ENCODE measurements around the gene SSR4. TPM values are rescaled to one million over a fixed set of nuclear protein-coding genes. Genes with fewer than 3 reads are reported as not detected.

SSR4 gene
- total and polyA plus RNA-seq, 4 donors = 125 to 459 (median 304) TPM

DNA sequence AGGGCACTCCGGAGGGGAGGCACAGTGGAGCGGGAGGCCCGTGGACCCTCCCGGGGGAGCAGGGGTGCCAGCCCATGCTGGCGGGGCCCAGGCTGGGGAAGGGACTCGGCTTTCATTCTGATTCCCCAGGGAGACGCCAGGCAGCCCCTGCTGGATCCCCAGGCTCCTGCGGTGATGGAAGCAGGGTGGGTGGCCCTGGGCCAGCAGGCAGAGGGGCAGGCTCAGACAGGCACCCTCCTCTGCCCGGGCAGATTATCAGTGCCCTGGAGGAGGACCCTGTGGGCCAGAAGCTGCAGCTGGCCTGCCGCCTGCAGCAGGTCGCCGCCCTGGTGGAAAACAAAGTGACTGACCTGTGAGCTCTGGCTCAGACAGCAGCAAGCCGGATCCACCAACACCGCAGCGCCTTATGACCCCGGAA is 15.8 kb upstream of the SSR4 start:
- 55% methylated on average over 16 of the region's 16 CpGs for whole genome bisulfite sequencing
- H3K27ac ChIP-seq (ENCODE audit: low read depth in 1 of 2, low read length in 2 of 2) = no peak overlapping the region
- DNase-seq (ENCODE audit: low spot score) = no peak
- H3K36me3 ChIP-seq (ENCODE audit: control insufficient read depth in 4 of 4, insufficient read depth in 3 of 4, low read depth in 1 of 4, low read length in 3 of 4) = no peaks in the 10 kb centered on the region
- no peak overlapping the region for H3K4me3 ChIP-seq (ENCODE audit: low read depth in 1 of 3, low read length in 3 of 3)
- no peaks in the 10 kb centered on the region for H3K9me3 ChIP-seq (ENCODE audit: control insufficient read depth in 4 of 4, low read length in 3 of 4)
- H3K9ac ChIP-seq (ENCODE audit: low read depth in 1 of 2, low read length in 2 of 2) = no peak overlapping the region
- no peaks in the 10 kb centered on the region for H3K4me1 ChIP-seq (ENCODE audit: control insufficient read depth in 4 of 4, insufficient read depth in 4 of 4, low read length in 3 of 4)
- H3K27me3 ChIP-seq (ENCODE audit: control insufficient read depth in 4 of 4, insufficient read depth in 4 of 4, low read length in 3 of 4) = no peaks in the 10 kb centered on the region
- TF ChIP-seq HNF4G (IDR thresholded peaks at IDR 0.05) (no peak), JUND (IDR thresholded peaks at IDR 0.05) (no peak), NR2F2 (IDR thresholded peaks at IDR 0.05) (no peak), RAD21 (IDR thresholded peaks at IDR 0.05) (no peak), REST (IDR thresholded peaks at IDR 0.05) (no peak), ZBTB33 (IDR thresholded peaks at IDR 0.05) (no peak), FOXA1 (IDR thresholded peaks at IDR 0.05) (no peak), EGR1 (IDR thresholded peaks at IDR 0.05; ENCODE audit: low read depth in 2 of 2) (no peak), GABPA (IDR thresholded peaks at IDR 0.05 in 1 of 2, conservative IDR thresholded peaks at IDR 0.05 in 1 of 2) (no peak), FOXA2 (IDR thresholded peaks at IDR 0.05) (no peak)
- TF ChIP-seq, protein P1, sequence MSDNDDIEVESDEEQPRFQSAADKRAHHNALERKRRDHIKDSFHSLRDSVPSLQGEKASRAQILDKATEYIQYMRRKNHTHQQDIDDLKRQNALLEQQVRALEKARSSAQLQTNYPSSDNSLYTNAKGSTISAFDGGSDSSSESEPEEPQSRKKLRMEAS (IDR thresholded peaks at IDR 0.05) = no peak

- TF ChIP-seq FOXA2 (IDR thresholded peaks at IDR 0.05) (no peak), YY1 (IDR thresholded peaks at IDR 0.05) (no peak), GABPA (IDR thresholded peaks at IDR 0.05 in 1 of 2, conservative IDR thresholded peaks at IDR 0.05 in 1 of 2) (no peak), RXRA (IDR thresholded peaks at IDR 0.05) (no peak), JUND (IDR thresholded peaks at IDR 0.05) (no peak), CTCF (IDR thresholded peaks at IDR 0.05; ENCODE audit: low read depth, low read length, missing input control) (no peak), EGR1 (IDR thresholded peaks at IDR 0.05; ENCODE audit: low read depth in 2 of 2) (no peak)
- no peak for DNase-seq (ENCODE audit: low spot score)
- no peaks in the 10 kb centered on the region for H3K27me3 ChIP-seq (ENCODE audit: control insufficient read depth in 4 of 4, insufficient read depth in 4 of 4, low read length in 3 of 4)
Measured at GRCh38 chrX:153779891-153780677, 14.4 kb upstream of the SSR4 start.

More at GRCh38 chrX:153779891-153780677, 14.4 kb upstream of the SSR4 start:
- peaks cover 0 to 1% (median 0%) of the 10 kb centered on the region in 4 donors for H3K36me3 ChIP-seq (ENCODE audit: control insufficient read depth in 4 of 4, insufficient read depth in 3 of 4, low read depth in 1 of 4, low read length in 3 of 4)
- WGBS = 72% methylated on average over 18 of the region's 18 CpGs
- no peak overlapping the region for H3K9ac ChIP-seq (ENCODE audit: low read depth in 1 of 2, low read length in 2 of 2)
- no peaks in the 10 kb centered on the region for H3K4me1 ChIP-seq (ENCODE audit: control insufficient read depth in 4 of 4, insufficient read depth in 4 of 4, low read length in 3 of 4)
- no peaks in the 10 kb centered on the region for H3K9me3 ChIP-seq (ENCODE audit: control insufficient read depth in 4 of 4, low read length in 3 of 4)
- H3K4me3 ChIP-seq (ENCODE audit: low read depth in 1 of 3, low read length in 3 of 3) = no peak overlapping the region
- H3K27ac ChIP-seq (ENCODE audit: low read depth in 1 of 2, low read length in 2 of 2) = no peak overlapping the region

Measured in liver (tissue), 9 donors.